Astrocyte (in vitro differentiated cells and primary cell): ENCODE results near the gene ZNF518A. TPM values are rescaled to one million over a fixed set of nuclear protein-coding genes. Genes with fewer than 3 reads are reported as not detected.

Experiments
- DNase-seq: peaks from one replicate; pipeline ENCODE4 v3.0.0-alpha.2; 2010; ENCODE audit warnings: low read depth
- FAIRE-seq: peaks from 2 replicates; lab custom pipeline; 2011; peaks lifted over from hg19 to GRCh38; lab: Jason Lieb, UNC
- H2AFZ ChIP-seq: 2 replicates; pipeline ENCODE4 v1.6.0; 2012; ENCODE audit warnings: low read depth, low read length, inconsistent platforms
- H3K27ac ChIP-seq: 2 replicates; pipeline ENCODE4 v1.5.1; 2011; ENCODE audit warnings: low read depth, low read length, inconsistent platforms
- H3K27me3 ChIP-seq: 2 replicates; pipeline ENCODE4 v1.6.0; 2011; ENCODE audit warnings: low read length, inconsistent platforms; ENCODE audit not compliant: insufficient read depth
- H3K36me3 ChIP-seq: 2 replicates; pipeline ENCODE4 v1.5.1; 2011; ENCODE audit warnings: low read length, inconsistent platforms; ENCODE audit not compliant: insufficient read depth
- H3K4me1 ChIP-seq: 2 replicates; pipeline ENCODE4 v1.5.1; 2011; ENCODE audit warnings: low read length, inconsistent platforms; ENCODE audit not compliant: insufficient read depth
- H3K4me2 ChIP-seq: 2 replicates; pipeline ENCODE4 v1.6.0; 2012; ENCODE audit warnings: low read length, inconsistent platforms
- H3K4me3 ChIP-seq: 2 replicates; pipeline ENCODE4 v1.5.1; 2011; ENCODE audit warnings: low read depth, mild to moderate bottlenecking, low read length, inconsistent platforms; ENCODE audit not compliant: insufficient read depth
- H3K79me2 ChIP-seq: 2 replicates; pipeline ENCODE4 v1.6.0; 2012; ENCODE audit warnings: mild to moderate bottlenecking, low read length, inconsistent platforms; ENCODE audit not compliant: insufficient read depth
- H3K9ac ChIP-seq: 2 replicates; pipeline ENCODE4 v1.6.0; 2012; ENCODE audit warnings: mild to moderate bottlenecking, low read length, inconsistent platforms
- H3K9me3 ChIP-seq: 2 replicates; pipeline ENCODE4 v1.5.1; 2012; ENCODE audit warnings: low read depth, mild to moderate bottlenecking, low read length, inconsistent platforms; ENCODE audit not compliant: insufficient read depth
- H4K20me1 ChIP-seq: 2 replicates; pipeline ENCODE4 v1.6.0; 2012; ENCODE audit warnings: low read length, inconsistent platforms; ENCODE audit not compliant: insufficient read depth
- H3K27ac Mint-ChIP-seq: one replicate; pipeline ENCODE4 v1.8.0; 2021; ENCODE audit warnings: mild to moderate bottlenecking, mixed read lengths; ENCODE audit not compliant: unreplicated experiment
- H3K27me3 Mint-ChIP-seq: one replicate; pipeline ENCODE4 v1.8.0; 2021; ENCODE audit warnings: low read depth, mixed read lengths; ENCODE audit not compliant: unreplicated experiment
- H3K36me3 Mint-ChIP-seq: one replicate; pipeline ENCODE4 v1.8.0; 2021; ENCODE audit warnings: low read depth, mixed read lengths; ENCODE audit not compliant: unreplicated experiment
- H3K4me1 Mint-ChIP-seq: one replicate; pipeline ENCODE4 v1.8.0; 2021; ENCODE audit warnings: low read depth, mixed read lengths; ENCODE audit not compliant: unreplicated experiment
- H3K4me3 Mint-ChIP-seq: one replicate; pipeline ENCODE4 v1.8.0; 2021; ENCODE audit warnings: mild to moderate bottlenecking, moderate library complexity, mixed read lengths; ENCODE audit not compliant: unreplicated experiment
- H3K9me3 Mint-ChIP-seq: one replicate; pipeline ENCODE4 v1.8.0; 2021; ENCODE audit warnings: mild to moderate bottlenecking, mixed read lengths; ENCODE audit not compliant: unreplicated experiment
- CTCF ChIP-seq: IDR thresholded peaks from 2 replicates; pipeline ENCODE4 v1.5.1; 2011; ENCODE audit warnings: low read depth, mild to moderate bottlenecking, inconsistent platforms, low read length, moderate library complexity; ENCODE audit not compliant: insufficient read depth
- EZH2 ChIP-seq: IDR thresholded peaks from 2 replicates; pipeline ENCODE4 v1.6.1; 2012; ENCODE audit warnings: mild to moderate bottlenecking, low read length, inconsistent platforms; ENCODE audit not compliant: insufficient read depth
- total RNA-seq: library from RNA; stranded (reverse); gene quantifications from 2 replicates; pipeline ENCODE4 v1.2.1, GENCODE V29; 2021

The ZNF518A gene
- total RNA-seq, 1 donor from 2014 or later, result 24.1 TPM

- Histone ChIP-seq H3K27me3 (no peaks in the 10 kb centered on the region), H2AFZ (no peak overlapping the region), H3K79me2 (peaks cover 4% of the 10 kb centered on the region), H3K4me3 (no peak overlapping the region), H3K4me2 (no peak overlapping the region), H4K20me1 (no peaks in the 10 kb centered on the region), H3K4me1 (peaks cover 3% of the 10 kb centered on the region), H3K9ac (no peak overlapping the region), H3K27ac (no peak overlapping the region), H3K9me3 (no peaks in the 10 kb centered on the region), H3K36me3 (peaks cover 5% of the 10 kb centered on the region)
- Mint-ChIP-seq H3K9me3 (peaks cover 2% of the 10 kb centered on the region), H3K4me1 (peaks cover 11% of the 10 kb centered on the region), H3K27ac (no peak overlapping the region), H3K27me3 (no peaks in the 10 kb centered on the region), H3K4me3 (no peak overlapping the region), H3K36me3 (peaks cover 29% of the 10 kb centered on the region)
- FAIRE-seq (no peak), DNase-seq (no peak)
- TF ChIP-seq EZH2 (no peak), CTCF (no peak)
Measured at GRCh38 chr10:96152437-96152836, 22.3 kb downstream of the ZNF518A start.

GRCh38 chr10:96153070-96153469 lies 23.0 kb downstream of the ZNF518A start:
- peak; percentile 2 for DNase-seq
- H3K9ac ChIP-seq, result no peak overlapping the region

More at GRCh38 chr10:96153070-96153469, 23.0 kb downstream of the ZNF518A start:
- H3K27ac ChIP-seq, result no peak overlapping the region
- FAIRE-seq, result no peak
- H3K4me3 Mint-ChIP-seq, result no peak overlapping the region
- TF ChIP-seq EZH2, result no peak
- no peak for TF ChIP-seq CTCF
- H3K27me3 ChIP-seq, result no peaks in the 10 kb centered on the region
- H3K9me3 ChIP-seq, result no peaks in the 10 kb centered on the region
- no peak overlapping the region for H3K4me2 ChIP-seq
- no peak overlapping the region for H2AFZ ChIP-seq
- H3K4me1 ChIP-seq, result peaks cover 3% of the 10 kb centered on the region
- no peak overlapping the region for H3K4me3 ChIP-seq
- H3K36me3 Mint-ChIP-seq, result peaks cover 28% of the 10 kb centered on the region
- H4K20me1 ChIP-seq, result no peaks in the 10 kb centered on the region
- peaks cover 2% of the 10 kb centered on the region for H3K36me3 ChIP-seq
- peaks cover 4% of the 10 kb centered on the region for H3K79me2 ChIP-seq
- H3K27ac Mint-ChIP-seq, result peak overlapping the region; percentile 47
- peaks cover 2% of the 10 kb centered on the region for H3K9me3 Mint-ChIP-seq
- peaks cover 11% of the 10 kb centered on the region for H3K4me1 Mint-ChIP-seq
- no peaks in the 10 kb centered on the region for H3K27me3 Mint-ChIP-seq
